Psoas muscle (tissue), 8 donors: ENCODE measurements around the gene BTBD3. TPM values are rescaled to one million over a fixed set of nuclear protein-coding genes. Genes with fewer than 3 reads are reported as not detected.

Experiments
- ATAC-seq, 4 donors: fragments of 200-7000 bp; cut with Tn5 transposase; one replicate each; pipeline ENCODE4 v1.9.1; 2020; ENCODE audit warnings: moderate library complexity in 3 of 4, mild to moderate bottlenecking in 2 of 4
- DNase-seq, 2 donors: peaks; one replicate each; pipeline ENCODE4 v3.0.0-alpha.2; 2020
- H3K27ac ChIP-seq: fragments of 200-600 bp; one replicate; pipeline ENCODE4 v1.8.0; 2022
- H3K27me3 ChIP-seq, 3 donors: fragments of 200-600 bp in 1 of 3; one replicate each; pipeline versions ENCODE4 v1.6.1 to v1.8.0; 2013 to 2022; ENCODE audit warnings: low read length in 2 of 3, mild to moderate bottlenecking in 2 of 3, moderate library complexity in 1 of 3; ENCODE audit not compliant: insufficient read depth in 3 of 3
- H3K36me3 ChIP-seq, 2 donors: fragments of 200-600 bp in 1 of 2; one replicate each; pipeline versions ENCODE4 v1.6.1 to v1.8.0; 2013 to 2022; ENCODE audit warnings: low read depth in 1 of 2, mild to moderate bottlenecking in 1 of 2, moderate library complexity in 1 of 2; ENCODE audit not compliant: insufficient read depth in 1 of 2
- H3K4me1 ChIP-seq: fragments of 200-600 bp; one replicate; pipeline ENCODE4 v1.8.0; 2022
- H3K4me3 ChIP-seq: fragments of 200-600 bp; one replicate; pipeline ENCODE4 v1.8.0; 2022; ENCODE audit warnings: mild to moderate bottlenecking
- H3K9me3 ChIP-seq: fragments of 200-600 bp; one replicate; pipeline ENCODE4 v1.8.0; 2022
- CTCF ChIP-seq: fragments of 200-600 bp; IDR thresholded peaks from one replicate; pipeline ENCODE4 v1.8.0; 2022; ENCODE audit warnings: antibody characterized with exemption
- WGBS, 3 donors: extraction: QIAGEN DNeasy Blood & Tissue Kit; methylation state at CpG; one replicate each; pipeline versions ENCODE4 v1.1.6 to v1.1.7; 2013; 5-methylcytosine and 5-hydroxymethylcytosine counted together
- intact Hi-C, 2 donors: fragments of 100-400 bp; cut with DNase I; formaldehyde crosslinking; loops; one replicate each; pipeline versions ENCODE4 v1.11.0 to v1.14.2; 2022
- polyA plus RNA-seq, 3 donors: library from polyadenylated mRNA; stranded (reverse); fragments of 200-250 nt; gene quantifications; one replicate each; pipeline ENCODE4 v1.2.3, GENCODE V29; 2013
- total RNA-seq, 4 donors: library from RNA; stranded (reverse); fragmentation: NEBNext Ultra II Directional in 2 of 4; extraction: Animal tissue kit (Norgen Biotek cat#: 25700) in 2 of 4; gene quantifications; one replicate each; pipeline versions ENCODE4 v1.2.1 to v1.2.4, GENCODE V29; 2021 to 2023
- donor health status: healthy with polysubstance abuse.
- donor health status: DM: no; HTN: no; CAD: no; lungs with moderate emphysema.
- donor health status: Bipolar disorder and iron deficiency.
- donor health status: healthy.
- donor health status: DM: yes; HTN: yes; CAD: no.
- donor health status: DM: no; HTN: no; CAD: no.
- donor health status: DM: no; HTN: no; CAD: no.
- donor health status: DM: yes; HTN: yes; CAD: no.

The BTBD3 gene
- total and polyA plus RNA-seq, 7 donors: 7.3 to 23.7 (median 15.1) TPM

DNA sequence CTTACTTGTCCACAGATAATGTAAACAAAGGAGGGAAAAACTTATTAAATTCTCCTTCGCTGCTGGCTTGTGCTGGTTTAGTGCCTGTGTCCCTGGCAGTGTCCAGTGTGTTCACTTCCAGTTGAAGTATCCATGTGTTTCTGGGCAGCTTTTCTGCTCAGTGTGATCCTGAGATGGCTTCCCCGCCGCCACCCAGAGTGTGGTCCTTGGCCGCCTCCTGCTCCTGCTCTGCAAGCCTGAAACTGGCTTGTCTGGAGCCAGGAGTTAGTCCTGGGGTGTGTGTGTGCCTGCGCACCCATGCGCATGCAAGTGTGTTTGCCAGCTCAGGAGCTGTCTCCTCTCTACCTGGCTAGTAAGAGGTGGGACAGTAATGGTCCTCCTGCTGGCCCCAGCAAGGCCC, 7.2 kb downstream of the BTBD3 start:
- ATAC-seq: no peak
- Histone ChIP-seq H3K36me3 (peaks cover 0 to 54% of the 10 kb centered on the region in 2 donors), H3K27ac (no peak overlapping the region), H3K4me3 (no peak overlapping the region), H3K9me3 (no peaks in the 10 kb centered on the region), H3K27me3 (no peaks in the 10 kb centered on the region), H3K4me1 (no peaks in the 10 kb centered on the region)
- intact Hi-C loops: no loop called here
- 91 to 98% (median 94%) methylated on average over 6 of the region's 6 CpGs for WGBS, 3 donors
- no peak for DNase-seq
- no peak for TF ChIP-seq CTCF

DNA sequence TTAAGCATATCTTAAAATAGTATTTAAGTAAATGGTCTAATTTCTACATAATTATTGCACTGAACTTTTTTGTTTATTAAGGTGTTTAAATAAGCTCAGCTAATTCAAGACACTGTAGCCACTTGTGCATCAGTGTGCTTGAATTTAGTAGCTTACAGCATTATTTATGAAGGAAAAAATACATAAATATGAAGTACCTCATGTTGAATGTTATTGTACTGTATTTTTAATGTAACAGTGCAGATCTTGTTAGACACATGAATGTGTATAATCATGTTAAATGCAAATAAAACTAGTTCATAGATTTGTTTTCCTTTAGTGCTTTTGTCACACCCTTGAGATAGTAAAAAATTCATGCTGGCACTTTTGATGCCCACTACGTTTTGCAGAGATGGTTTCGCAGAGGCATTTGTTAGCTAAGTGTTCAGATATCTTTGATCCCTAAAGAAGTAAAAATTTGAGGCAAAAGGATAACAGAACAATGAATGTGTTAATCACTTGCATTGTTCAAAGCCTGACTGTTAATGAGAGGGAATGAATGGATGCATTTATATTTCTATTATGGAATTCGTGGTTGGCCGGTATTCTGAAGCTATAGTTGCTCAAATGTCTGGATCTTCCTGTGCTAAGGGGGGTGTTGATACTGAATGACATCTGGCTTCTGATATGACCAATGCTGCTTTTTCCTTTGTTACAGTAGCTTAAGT, 8.8 kb downstream of the BTBD3 start:
- intact Hi-C loops: no loop called here
- no peak overlapping the region for H3K27ac ChIP-seq
- peaks cover 0 to 49% of the 10 kb centered on the region in 2 donors for H3K36me3 ChIP-seq
- no peaks in the 10 kb centered on the region for H3K9me3 ChIP-seq
- no peaks in the 10 kb centered on the region for H3K4me1 ChIP-seq
- WGBS, 3 donors: 79 to 84% (median 82%) methylated on average over 4 of the region's 4 CpGs
- DNase-seq (no peak), ATAC-seq (no peak)
- no peaks in the 10 kb centered on the region for H3K27me3 ChIP-seq
- no peak overlapping the region for H3K4me3 ChIP-seq
- no peak for TF ChIP-seq CTCF

DNA sequence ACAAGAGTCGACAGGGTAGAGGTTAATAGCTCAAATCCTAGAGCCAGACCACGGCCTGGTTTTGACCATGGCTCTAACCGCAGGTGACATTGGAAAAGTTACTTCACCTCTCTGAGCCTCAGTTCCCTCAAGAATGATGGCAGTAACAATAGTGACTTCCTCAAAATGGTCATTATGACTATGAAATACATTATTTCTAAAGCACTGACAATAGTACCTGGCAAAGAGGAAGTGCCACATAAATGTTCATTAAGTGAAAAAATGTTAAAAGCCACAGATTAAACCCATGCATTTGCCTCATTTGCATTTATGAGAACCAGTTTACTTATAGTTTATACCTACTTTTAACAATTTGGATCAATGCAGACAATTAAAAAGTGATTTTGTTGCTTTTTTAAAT, 12.3 kb downstream of the BTBD3 start:
- peaks cover 0 to 30% of the 10 kb centered on the region in 2 donors for H3K36me3 ChIP-seq
- ATAC-seq (no peak), DNase-seq (no peak)
- no peak for TF ChIP-seq CTCF
- H3K27ac ChIP-seq: no peak overlapping the region
- H3K27me3 ChIP-seq: no peaks in the 10 kb centered on the region
- 94 to 99% (median 96%) methylated on average over 3 of the region's 3 CpGs for WGBS, 3 donors
- intact Hi-C loops: no loop called here
- H3K4me3 ChIP-seq: no peak overlapping the region
- H3K4me1 ChIP-seq: no peaks in the 10 kb centered on the region
- no peaks in the 10 kb centered on the region for H3K9me3 ChIP-seq

DNA sequence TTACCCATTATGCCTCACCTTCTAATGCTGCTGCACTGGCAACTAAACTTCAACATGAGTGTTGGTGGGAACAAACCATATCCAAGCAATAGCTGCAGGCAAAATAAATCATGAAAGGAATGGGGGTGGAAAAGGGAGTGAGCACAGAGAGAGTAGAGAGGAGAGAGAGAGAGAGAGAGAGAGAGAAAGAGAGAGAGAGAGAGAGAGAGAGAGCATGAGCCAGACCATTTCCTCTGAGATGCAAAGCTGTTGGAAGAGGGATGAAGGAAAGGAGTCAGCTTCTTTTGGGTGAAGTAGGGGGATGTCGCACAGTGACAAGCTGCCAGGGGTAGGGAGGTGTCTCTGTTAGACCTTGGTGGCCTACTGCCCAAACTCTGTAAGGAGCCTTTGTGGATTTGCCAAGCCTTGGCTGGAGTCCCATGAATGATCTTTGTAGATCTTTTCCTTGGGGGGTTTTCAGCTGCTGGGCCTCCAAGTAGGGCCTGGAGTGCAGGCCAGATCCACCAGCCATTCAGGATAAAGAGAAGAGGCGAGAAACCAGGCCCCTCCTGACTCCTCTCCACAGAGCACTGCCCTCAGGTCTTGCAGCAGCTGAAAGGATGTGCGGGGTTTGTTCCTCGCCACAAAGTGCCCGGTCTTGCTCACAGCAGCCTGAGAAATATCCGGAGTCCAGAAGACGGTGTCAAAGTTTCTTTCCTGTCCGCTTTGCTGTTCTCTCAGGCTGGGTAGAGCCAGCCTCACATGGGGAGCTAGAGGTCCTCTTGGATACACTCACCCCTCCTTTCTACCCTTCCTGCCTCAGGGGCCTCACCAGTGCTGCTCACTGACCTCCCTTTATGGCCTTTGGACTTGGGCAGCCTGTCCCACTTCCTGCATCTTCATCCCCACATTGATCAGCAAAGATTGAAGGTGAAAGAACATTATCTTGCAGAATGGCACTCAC, 17.8 kb downstream of the BTBD3 start:
- 83 to 85% (median 83%) methylated on average over 8 of the region's 8 CpGs for WGBS, 3 donors
- Histone ChIP-seq H3K4me1 (no peaks in the 10 kb centered on the region), H3K27ac (no peak overlapping the region), H3K27me3 (no peaks in the 10 kb centered on the region), H3K36me3 (no peaks in the 10 kb centered on the region), H3K4me3 (no peak overlapping the region), H3K9me3 (no peaks in the 10 kb centered on the region)
- ATAC-seq (no peak), DNase-seq (no peak)
- intact Hi-C loops: no loop called here
- no peak for TF ChIP-seq CTCF
